ENCODE data around the gene PID1. TPM values are rescaled to one million over a fixed set of nuclear protein-coding genes. Genes with fewer than 3 reads are reported as not detected.

Gene PID1
- total RNA-seq, 1 experiment from 2014 or later = 63.3 TPM

- DNase-seq = peak; percentile 47
- peak overlapping the region; percentile 86 for H3K4me3 ChIP-seq
Observed at GRCh38 chr2:229269941-229270340, 1.1 kb downstream of the PID1 start.

DNA sequence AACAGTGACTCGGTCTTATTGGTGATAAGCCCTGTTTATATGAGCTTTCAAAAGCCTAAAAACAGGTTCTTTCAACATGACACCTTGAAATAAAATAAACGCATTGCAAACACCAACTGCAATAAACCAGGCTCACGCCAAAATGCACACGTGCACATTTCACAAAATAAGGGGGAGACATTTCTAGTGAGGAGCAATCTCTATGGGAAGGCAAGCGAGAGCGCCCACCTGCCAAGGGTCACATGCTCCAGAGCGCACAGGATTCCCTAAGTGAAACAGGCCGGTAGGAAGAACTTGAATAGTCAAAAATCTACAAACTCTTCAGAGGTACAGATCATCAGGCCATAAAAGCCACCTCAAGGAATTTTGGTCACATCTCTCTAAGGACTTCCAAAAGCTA is 1.9 kb downstream of the PID1 start:
- H3K36me3 ChIP-seq = peaks cover 12% of the 10 kb centered on the region
- no peaks in the 10 kb centered on the region for H3K27me3 ChIP-seq
- no peaks in the 10 kb centered on the region for H3K9me3 ChIP-seq
- H3K4me3 ChIP-seq = peak overlapping the region; percentile 86
- no peak for DNase-seq

More at GRCh38 chr2:229269941-229270340, 1.1 kb downstream of the PID1 start:
- Histone ChIP-seq H3K27me3 (no peaks in the 10 kb centered on the region), H3K9me3 (no peaks in the 10 kb centered on the region), H3K36me3 (peaks cover 8% of the 10 kb centered on the region)

DNA sequence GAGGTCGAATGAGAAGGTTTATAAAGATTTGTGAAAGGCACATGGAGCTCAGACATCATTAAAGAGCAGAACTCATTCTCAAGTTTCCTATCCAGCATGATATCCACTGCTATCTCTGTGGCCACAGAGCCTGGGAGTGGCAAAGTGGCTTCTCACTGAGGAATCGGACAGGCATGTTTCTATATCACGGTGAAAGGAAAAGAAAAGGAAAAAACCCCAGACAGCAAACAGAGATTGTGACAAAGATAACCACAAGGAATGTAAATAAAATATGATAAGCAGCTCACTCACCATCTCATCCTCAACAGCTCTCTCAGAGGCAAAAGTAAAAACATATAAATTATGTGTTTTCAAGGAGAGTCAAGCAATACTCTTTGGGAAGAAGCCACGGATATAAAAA is 2.5 kb downstream of the PID1 start:
- H3K4me3 ChIP-seq = peak overlapping the region; percentile 86
- DNase-seq = no peak
- no peaks in the 10 kb centered on the region for H3K27me3 ChIP-seq
- H3K36me3 ChIP-seq = peaks cover 12% of the 10 kb centered on the region
- no peaks in the 10 kb centered on the region for H3K9me3 ChIP-seq

GRCh38 chr2:229267080-229267479 is 4.0 kb downstream of the PID1 start:
- DNase-seq = no peak
- Histone ChIP-seq H3K4me3 (no peak overlapping the region), H3K27me3 (no peaks in the 10 kb centered on the region), H3K36me3 (peaks cover 22% of the 10 kb centered on the region), H3K9me3 (no peaks in the 10 kb centered on the region)

- H3K4me3 ChIP-seq = no peak overlapping the region
- no peak for DNase-seq
- no peaks in the 10 kb centered on the region for H3K27me3 ChIP-seq
- peaks cover 35% of the 10 kb centered on the region for H3K36me3 ChIP-seq
- H3K9me3 ChIP-seq = peaks cover 4% of the 10 kb centered on the region; the same call in 1 of the 2 replicates
Observed at GRCh38 chr2:229265727-229266126, 5.4 kb downstream of the PID1 start.

GRCh38 chr2:229261599-229261998 is 9.5 kb downstream of the PID1 start:
- Histone ChIP-seq H3K9me3 (peaks cover 4% of the 10 kb centered on the region; the same call in 1 of the 2 replicates), H3K27me3 (no peaks in the 10 kb centered on the region), H3K4me3 (no peak overlapping the region), H3K36me3 (peaks cover 49% of the 10 kb centered on the region)
- no peak for DNase-seq

- H3K4me3 ChIP-seq = no peak overlapping the region
- DNase-seq = peak; percentile 13
- H3K36me3 ChIP-seq = peaks cover 49% of the 10 kb centered on the region
- H3K9me3 ChIP-seq = peaks cover 4% of the 10 kb centered on the region; the same call in 1 of the 2 replicates
- H3K27me3 ChIP-seq = no peaks in the 10 kb centered on the region
Observed at GRCh38 chr2:229261076-229261475, 10.0 kb downstream of the PID1 start.

GRCh38 chr2:229257985-229258384 is 13.1 kb downstream of the PID1 start:
- Histone ChIP-seq H3K4me3 (no peak overlapping the region), H3K9me3 (peaks cover 4% of the 10 kb centered on the region; the same call in 1 of the 2 replicates), H3K27me3 (no peaks in the 10 kb centered on the region), H3K36me3 (peaks cover 62% of the 10 kb centered on the region)
- no peak for DNase-seq

- no peak for DNase-seq
- no peaks in the 10 kb centered on the region for H3K27me3 ChIP-seq
Observed at GRCh38 chr2:229256376-229256775, 14.7 kb downstream of the PID1 start.

GRCh38 chr2:229254206-229254605 is 16.9 kb downstream of the PID1 start:
- Histone ChIP-seq H3K27me3 (no peaks in the 10 kb centered on the region), H3K36me3 (peaks cover 39% of the 10 kb centered on the region), H3K4me3 (no peak overlapping the region), H3K9me3 (no peaks in the 10 kb centered on the region)
- no peak for DNase-seq

More at GRCh38 chr2:229256376-229256775, 14.7 kb downstream of the PID1 start:
- peaks cover 3% of the 10 kb centered on the region; the same call in 1 of the 2 replicates for H3K9me3 ChIP-seq
- H3K36me3 ChIP-seq = peaks cover 46% of the 10 kb centered on the region
- H3K4me3 ChIP-seq = no peak overlapping the region

GRCh38 chr2:229252996-229253395 is 18.1 kb downstream of the PID1 start:
- peaks cover 41% of the 10 kb centered on the region for H3K36me3 ChIP-seq
- H3K4me3 ChIP-seq = no peak overlapping the region
- H3K27me3 ChIP-seq = no peaks in the 10 kb centered on the region
- no peaks in the 10 kb centered on the region for H3K9me3 ChIP-seq
- DNase-seq = no peak

GRCh38 chr2:229252280-229252679 is 18.8 kb downstream of the PID1 start:
- no peaks in the 10 kb centered on the region for H3K9me3 ChIP-seq
- H3K4me3 ChIP-seq = no peak overlapping the region
- no peaks in the 10 kb centered on the region for H3K27me3 ChIP-seq
- peaks cover 37% of the 10 kb centered on the region for H3K36me3 ChIP-seq
- no peak for DNase-seq

DNA sequence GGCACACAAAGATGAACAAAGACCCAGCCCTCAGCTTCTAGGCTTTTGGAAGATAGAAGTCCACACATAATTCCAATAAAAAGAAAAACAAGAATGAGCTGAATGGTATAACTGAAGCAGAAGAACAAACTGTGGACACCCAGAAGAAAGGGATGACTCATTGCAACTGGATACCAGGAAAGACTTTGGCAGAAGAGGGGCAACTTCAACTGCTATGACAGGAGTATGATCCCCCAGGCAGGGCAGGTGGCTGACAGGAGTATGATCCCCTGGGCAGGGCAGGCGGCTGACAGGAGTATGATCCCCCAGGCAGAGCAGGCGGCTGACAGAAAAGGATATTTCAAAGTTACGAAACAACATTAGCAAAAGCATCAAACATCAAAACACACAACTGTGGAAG is 21.6 kb downstream of the PID1 start:
- DNase-seq = no peak
- H3K27me3 ChIP-seq = no peaks in the 10 kb centered on the region
- no peak overlapping the region for H3K4me3 ChIP-seq
- H3K9me3 ChIP-seq = no peaks in the 10 kb centered on the region; the same call in 1 of the 2 replicates
- peaks cover 38% of the 10 kb centered on the region for H3K36me3 ChIP-seq

DNA sequence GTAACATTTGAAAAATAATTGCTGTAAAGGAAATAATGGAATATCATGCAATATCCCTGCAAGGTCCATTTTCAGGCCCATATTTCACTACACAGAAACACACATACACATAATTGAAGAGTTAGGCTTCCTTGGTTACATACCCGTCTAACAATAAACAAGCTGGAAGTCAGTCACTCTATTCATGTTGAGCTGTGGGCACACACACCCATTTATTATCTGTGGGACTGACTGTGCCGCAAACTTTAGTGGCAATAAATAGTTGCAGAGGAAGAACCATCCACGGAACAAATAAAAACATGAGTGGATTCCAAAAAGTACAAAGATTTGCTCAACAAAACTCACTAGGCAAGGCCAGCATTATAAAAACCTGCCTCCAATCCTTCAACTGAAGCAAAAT is 24.8 kb downstream of the PID1 start:
- H3K9me3 ChIP-seq = peaks cover 15% of the 10 kb centered on the region
- H3K4me3 ChIP-seq = no peak overlapping the region
- no peak for DNase-seq
- H3K36me3 ChIP-seq = peaks cover 45% of the 10 kb centered on the region
- H3K27me3 ChIP-seq = no peaks in the 10 kb centered on the region

DNA sequence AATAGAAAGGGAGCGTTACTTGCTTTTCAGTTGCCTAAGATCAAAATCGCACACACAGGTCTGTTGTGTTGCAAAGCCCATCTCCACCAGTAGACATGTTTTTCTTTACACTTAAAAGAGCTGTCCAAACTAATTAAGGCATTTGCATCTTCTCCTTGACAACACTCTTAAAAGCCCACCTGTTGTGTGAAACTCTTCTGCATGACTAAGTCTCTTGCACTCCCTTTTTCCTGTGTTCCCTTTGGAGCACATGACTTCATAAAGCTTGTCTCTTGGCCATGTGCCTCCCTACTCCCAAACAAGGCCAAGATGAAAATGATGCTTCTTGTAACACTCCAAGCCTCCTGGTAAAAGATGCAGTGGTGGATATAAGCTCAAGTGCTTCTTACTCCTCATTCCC is 26.1 kb downstream of the PID1 start:
- Histone ChIP-seq H3K36me3 (peaks cover 52% of the 10 kb centered on the region), H3K27me3 (no peaks in the 10 kb centered on the region), H3K4me3 (no peak overlapping the region), H3K9me3 (peaks cover 27% of the 10 kb centered on the region)
- DNase-seq = peak; percentile 16

DNA sequence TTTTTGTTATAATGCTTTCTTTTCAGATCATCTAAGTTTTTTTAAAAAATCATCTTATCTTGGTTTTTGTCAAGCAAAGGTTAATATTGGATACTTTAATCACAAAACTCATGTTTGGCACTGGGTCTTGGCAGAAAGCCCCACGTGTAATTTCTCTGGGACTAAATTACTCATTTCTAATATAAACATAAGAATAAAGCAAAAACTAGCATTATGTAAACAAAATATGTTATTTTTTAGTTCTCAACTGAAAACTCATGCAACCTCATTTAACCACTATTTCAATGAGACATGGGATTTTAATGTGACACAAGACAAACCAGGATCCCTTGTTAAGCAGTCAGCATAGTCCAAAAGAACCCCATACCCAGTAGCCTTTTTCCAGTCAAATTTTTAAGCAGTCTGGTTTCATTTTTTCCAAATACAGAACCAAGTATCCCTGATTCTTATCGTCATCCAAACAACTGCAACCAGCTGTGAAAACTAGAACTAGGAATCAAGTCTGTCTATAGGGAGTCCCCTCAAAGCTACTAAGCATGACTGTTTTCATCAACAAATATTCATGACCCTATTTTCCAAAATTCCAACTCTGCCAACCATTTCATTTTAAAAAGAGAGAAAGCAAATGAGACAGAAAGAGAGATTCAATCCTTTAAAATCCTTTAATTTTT is 27.1 kb downstream of the PID1 start:
- peaks cover 51% of the 10 kb centered on the region for H3K36me3 ChIP-seq
- no peak overlapping the region for H3K4me3 ChIP-seq
- H3K27me3 ChIP-seq = no peaks in the 10 kb centered on the region
- H3K9me3 ChIP-seq = peaks cover 31% of the 10 kb centered on the region
- peak; percentile 68 for DNase-seq

DNA sequence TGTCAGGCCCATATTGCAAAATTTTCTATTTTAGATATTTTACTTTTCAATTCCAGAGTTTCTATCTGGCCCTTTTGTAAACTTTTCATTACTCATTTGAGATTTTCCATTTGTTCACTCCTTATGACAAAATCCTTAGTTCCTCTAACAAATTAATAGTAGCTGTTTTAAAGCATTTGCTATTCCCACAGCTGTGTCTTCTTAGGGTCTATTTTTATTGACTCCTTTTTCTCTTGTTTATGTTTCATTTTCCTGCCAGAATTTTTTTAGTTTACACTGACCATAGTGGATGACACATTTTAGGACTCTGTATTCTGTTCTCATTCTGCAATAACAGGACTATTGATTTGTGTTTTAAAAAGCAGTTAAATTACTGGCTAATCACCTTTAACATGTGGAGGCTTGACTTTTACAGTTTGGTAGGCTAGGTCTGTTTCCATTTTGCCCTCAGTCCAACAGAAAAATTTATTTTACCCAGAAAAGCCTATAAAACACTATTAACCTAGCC is 30.0 kb downstream of the PID1 start:
- peaks cover 31% of the 10 kb centered on the region for H3K9me3 ChIP-seq
- no peaks in the 10 kb centered on the region for H3K27me3 ChIP-seq
- peaks cover 36% of the 10 kb centered on the region for H3K36me3 ChIP-seq
- no peak overlapping the region for H3K4me3 ChIP-seq
- DNase-seq = no peak

DNA sequence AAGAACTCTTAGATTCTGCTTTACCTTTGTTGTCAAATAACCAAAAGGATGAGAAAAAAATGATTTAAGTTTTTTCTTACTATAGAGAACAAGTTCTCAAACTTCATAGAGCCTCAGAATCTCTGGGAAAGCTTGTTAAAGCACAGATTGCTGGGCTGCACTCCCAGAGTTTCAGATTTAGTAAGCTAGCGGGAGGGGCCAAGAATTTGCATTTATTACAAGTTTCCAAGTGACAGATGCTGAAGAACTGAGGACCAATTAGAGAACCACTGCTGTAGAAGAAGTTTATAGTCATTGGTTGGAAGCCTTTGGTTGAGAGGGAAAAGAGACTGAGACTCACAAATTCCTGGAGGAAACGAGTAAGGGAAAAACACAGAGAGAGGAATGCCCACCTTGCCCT is 32.1 kb downstream of the PID1 start:
- Histone ChIP-seq H3K36me3 (peaks cover 24% of the 10 kb centered on the region), H3K9me3 (peaks cover 31% of the 10 kb centered on the region), H3K4me3 (no peak overlapping the region), H3K27me3 (no peaks in the 10 kb centered on the region)
- DNase-seq = no peak
